CD4-positive, alpha-beta T cell treated with Interleukin-17A for 4 hours (primary cell): Measurements from ENCODE around the gene GIT2.
"Not testable (repeated sequence)": the region's sequence is repeated elsewhere in the genome, so short reads cannot be mapped to it uniquely, and the experiment has no call there.

ENCODE experiments used
- DNase-seq: peaks from one replicate; pipeline ENCODE4 v3.0.0-alpha.2; 2020; ENCODE audit warnings: mixed read lengths

The GIT2 gene

GRCh38 chr12:109995686-109996482 is at the start of gene GIT2:
Gene GIT2, minus strand, starts transcription at chr12:109996368. Its CDS starts 144 bp downstream, at chr12:109996224.
- DNase-seq = peak; percentile 96

- no peak for DNase-seq
These were observed 46.1 kb upstream of the GIT2 start for GRCh38 chr12:110042264-110042663.

- peak; percentile 59 for DNase-seq
These were observed 43.1 kb upstream of the GIT2 start for GRCh38 chr12:110039085-110039807.

GRCh38 chr12:110038741-110039084 is 42.5 kb upstream of the GIT2 start:
- DNase-seq = no peak

- DNase-seq = no peak
These were observed 41.1 kb upstream of the GIT2 start for GRCh38 chr12:110037315-110037714.

GRCh38 chr12:110035534-110036104 is 39.5 kb upstream of the GIT2 start:
- DNase-seq = no peak

- no peak for DNase-seq
These were observed 37.7 kb upstream of the GIT2 start for GRCh38 chr12:110033888-110034287.

- DNase-seq = no peak
These were observed 33.2 kb upstream of the GIT2 start for GRCh38 chr12:110029290-110029815.

GRCh38 chr12:110028323-110028722 is 32.2 kb upstream of the GIT2 start:
- no peak for DNase-seq

GRCh38 chr12:110024051-110024450 is 27.9 kb upstream of the GIT2 start:
- no peak for DNase-seq

- no peak for DNase-seq
These were observed 27.2 kb upstream of the GIT2 start for GRCh38 chr12:110023059-110023980.

GRCh38 chr12:110020956-110021355 is 24.8 kb upstream of the GIT2 start:
- no peak for DNase-seq

GRCh38 chr12:110015132-110015531 is 19.0 kb upstream of the GIT2 start:
- peak; percentile 10 for DNase-seq

GRCh38 chr12:110012659-110013058 is 16.5 kb upstream of the GIT2 start:
- DNase-seq = no peak

- DNase-seq = peak; percentile 24
These were observed 16.0 kb upstream of the GIT2 start for GRCh38 chr12:110012137-110012536.

GRCh38 chr12:110010853-110011723 is 14.9 kb upstream of the GIT2 start:
- DNase-seq = no peak

- DNase-seq = not testable (repeated sequence)
These were observed 12.7 kb upstream of the GIT2 start for GRCh38 chr12:110008681-110009398.

GRCh38 chr12:110007881-110008280 is 11.7 kb upstream of the GIT2 start:
- DNase-seq = no peak

- no peak for DNase-seq
These were observed 9.9 kb upstream of the GIT2 start for GRCh38 chr12:110006115-110006514.

GRCh38 chr12:110005319-110005973 is 9.3 kb upstream of the GIT2 start:
- DNase-seq = peak; percentile 34
